HepG2 (cell line): ENCODE results near the gene NFILZ. TPM values are rescaled to one million over a fixed set of nuclear protein-coding genes. Genes with fewer than 3 reads are reported as not detected.

ENCODE experiments used
- ASH2L ChIP-seq: fragments of 300-600, 200-600 bp; sonication (generic); IDR thresholded peaks from 2 replicates; pipeline ENCODE4 v1.7.0; 2017; ENCODE audit warnings: low read depth, mild to moderate bottlenecking, moderate library complexity, mixed read lengths, low read length; ENCODE audit not compliant: insufficient read length
- ATRX ChIP-seq: sonication (generic); formaldehyde crosslinking; IDR thresholded peaks from 2 replicates; pipeline ENCODE4 v1.4.0; 2020; ENCODE audit warnings: missing genetic modification reagents, borderline replicate concordance
- BATF2 ChIP-seq: sonication (generic); formaldehyde crosslinking; IDR thresholded peaks from 2 replicates; pipeline ENCODE4 v1.8.0; 2022; ENCODE audit warnings: mild to moderate bottlenecking, missing genetic modification reagents, moderate library complexity
- ELF3 ChIP-seq: IDR thresholded peaks from 2 replicates; pipeline ENCODE4 v1.6.1; 2016; ENCODE audit warnings: missing genetic modification reagents, missing compliant biosample characterization
- FOXM1 ChIP-seq: sonication (generic); formaldehyde crosslinking; IDR thresholded peaks from 2 replicates; pipeline ENCODE4 v1.5.0; 2020; ENCODE audit warnings: missing genetic modification reagents
- JUND ChIP-seq: sonication (generic); formaldehyde crosslinking; IDR thresholded peaks from 2 replicates; pipeline ENCODE4 v1.8.0; 2022; ENCODE audit warnings: mild to moderate bottlenecking, missing genetic modification reagents
- KLF9 ChIP-seq: IDR thresholded peaks from 2 replicates; pipeline ENCODE4 v1.6.1; 2016; ENCODE audit warnings: low read depth
- MYNN ChIP-seq: sonication (generic); formaldehyde crosslinking; IDR thresholded peaks from 2 replicates; pipeline ENCODE4 v1.4.0; 2020; ENCODE audit warnings: mild to moderate bottlenecking, low read depth, missing genetic modification reagents
- NFYC ChIP-seq: IDR thresholded peaks from 2 replicates; pipeline ENCODE4 v1.6.1; 2016; ENCODE audit warnings: missing genetic modification reagents, missing compliant biosample characterization
- PHF8 ChIP-seq: sonication (generic); formaldehyde crosslinking; IDR thresholded peaks from 2 replicates; pipeline ENCODE4 v1.5.0; 2020; ENCODE audit warnings: missing genetic modification reagents
- SPEN ChIP-seq: sonication (generic); formaldehyde crosslinking; IDR thresholded peaks from 2 replicates; pipeline ENCODE4 v1.5.1; 2020; ENCODE audit warnings: low read depth, mild to moderate bottlenecking, missing genetic modification reagents
- TAF1 ChIP-seq: sonication (generic); formaldehyde crosslinking; IDR thresholded peaks from 2 replicates; pipeline ENCODE4 v1.4.0; 2020; ENCODE audit warnings: missing genetic modification reagents
- ZNF34 ChIP-seq: sonication (generic); formaldehyde crosslinking; IDR thresholded peaks from 2 replicates; pipeline ENCODE4 v1.4.0; 2020; ENCODE audit warnings: mild to moderate bottlenecking, missing genetic modification reagents, borderline replicate concordance
- ZNF446 ChIP-seq: sonication (generic); formaldehyde crosslinking; IDR thresholded peaks from 2 replicates; pipeline ENCODE4 v1.5.0; 2020; ENCODE audit warnings: mild to moderate bottlenecking, missing genetic modification reagents
- ZNF589 ChIP-seq: sonication (generic); formaldehyde crosslinking; conservative IDR thresholded peaks from 2 replicates; pipeline ENCODE4 v1.8.0; 2022; ENCODE audit warnings: mild to moderate bottlenecking, moderate library complexity, missing genetic modification reagents
- ZNF614 ChIP-seq: IDR thresholded peaks from 2 replicates; pipeline ENCODE4 v1.6.1; 2018; ENCODE audit warnings: missing biosample characterization, missing genetic modification reagents, inconsistent platforms, borderline replicate concordance
- ZNF619 ChIP-seq: sonication (generic); formaldehyde crosslinking; IDR thresholded peaks from 2 replicates; pipeline ENCODE4 v1.4.0; 2020; ENCODE audit warnings: mild to moderate bottlenecking, missing genetic modification reagents
- ZNF770 ChIP-seq: sonication (generic); formaldehyde crosslinking; IDR thresholded peaks from 2 replicates; pipeline ENCODE4 v1.5.0; 2020; ENCODE audit warnings: mild to moderate bottlenecking, missing genetic modification reagents
- ZNF792 ChIP-seq: IDR thresholded peaks from 2 replicates; pipeline ENCODE4 v1.6.1; 2016
- polyA plus RNA-seq, 8 experiments: library from polyadenylated mRNA; depleted of rRNA in 3 of 8; stranded (reverse) in 7 of 8; unstranded in 1 of 8; fragments of >200 nt; fragmentation: Illumina TruSeq in 4 of 8; extraction: Trizol in 4 of 8; gene quantifications; 2 replicates each; pipeline versions ENCODE4 v1.2.1 to v1.2.3, GENCODE V29; 2011 to 2016; ENCODE audit warnings: low read depth in 4 of 8, missing spikeins in 1 of 8, mixed read lengths in 1 of 8; ENCODE audit not compliant: insufficient read depth in 1 of 8
- total RNA-seq, 5 experiments: library from RNA; depleted of rRNA; stranded (reverse); fragments of >200 nt; fragmentation: Illumina TruSeq; extraction: Trizol; gene quantifications; 2 replicates each; pipeline ENCODE4 v1.2.3, GENCODE V29; 2016; ENCODE audit warnings: low read depth in 1 of 5
- TF ChIP-seq, protein P1 (sequence below): sonication (generic); formaldehyde crosslinking; IDR thresholded peaks from 2 replicates; pipeline ENCODE4 v1.5.0; 2020; ENCODE audit warnings: missing genetic modification reagents
- TF ChIP-seq, protein P2 (sequence below): sonication (generic); formaldehyde crosslinking; IDR thresholded peaks from 2 replicates; pipeline ENCODE4 v1.4.0; 2020; ENCODE audit warnings: missing genetic modification reagents, borderline replicate concordance
- TF ChIP-seq, protein P3 (sequence below): IDR thresholded peaks from 2 replicates; pipeline ENCODE4 v1.6.1; 2016; ENCODE audit warnings: missing genetic modification reagents, missing compliant biosample characterization

Gene NFILZ
- total and polyA plus RNA-seq, 2 of the 13 experiments (the other 11 are each of a cell fraction or from before 2014, with no cell fraction given): not detected

GRCh38 chr19:8631425-8631819, 989 bp downstream of the NFILZ start (continued):
- TF ChIP-seq SPEN (CRISPR knock-in tag) (peak; percentile 33), FOXM1 (CRISPR knock-in tag) (no peak), KLF9 (CRISPR knock-in tag) (no peak), ZNF589 (no peak), ZNF446 (no peak), MYNN (CRISPR knock-in tag) (no peak), ZNF619 (CRISPR knock-in tag) (0 out of 2 replicates have a peak, but pooled peaks have one; percentile 36), ZNF792 (CRISPR knock-in tag) (peak; percentile 42; the same call in 1 of the 2 replicates), TAF1 (peak; percentile 26; the same call in 1 of the 2 replicates), PHF8 (CRISPR knock-in tag) (no peak; the same call in 1 of the 2 replicates), ZNF34 (CRISPR knock-in tag) (no peak), ATRX (no peak), JUND (peak; percentile 83; the same call in 1 of the 2 replicates), ASH2L (no peak), NFYC (CRISPR knock-in tag) (peak; percentile 43), ZNF770 (CRISPR knock-in tag) (peak; percentile 97), BATF2 (no peak), ELF3 (CRISPR knock-in tag) (peak; percentile 60; the same call in 1 of the 2 replicates), ZNF614 (CRISPR knock-in tag) (peak; percentile 50; the same call in 1 of the 2 replicates)
- TF ChIP-seq, protein P1, sequence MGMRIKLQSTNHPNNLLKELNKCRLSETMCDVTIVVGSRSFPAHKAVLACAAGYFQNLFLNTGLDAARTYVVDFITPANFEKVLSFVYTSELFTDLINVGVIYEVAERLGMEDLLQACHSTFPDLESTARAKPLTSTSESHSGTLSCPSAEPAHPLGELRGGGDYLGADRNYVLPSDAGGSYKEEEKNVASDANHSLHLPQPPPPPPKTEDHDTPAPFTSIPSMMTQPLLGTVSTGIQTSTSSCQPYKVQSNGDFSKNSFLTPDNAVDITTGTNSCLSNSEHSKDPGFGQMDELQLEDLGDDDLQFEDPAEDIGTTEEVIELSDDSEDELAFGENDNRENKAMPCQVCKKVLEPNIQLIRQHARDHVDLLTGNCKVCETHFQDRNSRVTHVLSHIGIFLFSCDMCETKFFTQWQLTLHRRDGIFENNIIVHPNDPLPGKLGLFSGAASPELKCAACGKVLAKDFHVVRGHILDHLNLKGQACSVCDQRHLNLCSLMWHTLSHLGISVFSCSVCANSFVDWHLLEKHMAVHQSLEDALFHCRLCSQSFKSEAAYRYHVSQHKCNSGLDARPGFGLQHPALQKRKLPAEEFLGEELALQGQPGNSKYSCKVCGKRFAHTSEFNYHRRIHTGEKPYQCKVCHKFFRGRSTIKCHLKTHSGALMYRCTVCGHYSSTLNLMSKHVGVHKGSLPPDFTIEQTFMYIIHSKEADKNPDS (CRISPR knock-in tag): 0 out of 2 replicates have a peak, but pooled peaks have one; percentile 46
- TF ChIP-seq, protein P2, sequence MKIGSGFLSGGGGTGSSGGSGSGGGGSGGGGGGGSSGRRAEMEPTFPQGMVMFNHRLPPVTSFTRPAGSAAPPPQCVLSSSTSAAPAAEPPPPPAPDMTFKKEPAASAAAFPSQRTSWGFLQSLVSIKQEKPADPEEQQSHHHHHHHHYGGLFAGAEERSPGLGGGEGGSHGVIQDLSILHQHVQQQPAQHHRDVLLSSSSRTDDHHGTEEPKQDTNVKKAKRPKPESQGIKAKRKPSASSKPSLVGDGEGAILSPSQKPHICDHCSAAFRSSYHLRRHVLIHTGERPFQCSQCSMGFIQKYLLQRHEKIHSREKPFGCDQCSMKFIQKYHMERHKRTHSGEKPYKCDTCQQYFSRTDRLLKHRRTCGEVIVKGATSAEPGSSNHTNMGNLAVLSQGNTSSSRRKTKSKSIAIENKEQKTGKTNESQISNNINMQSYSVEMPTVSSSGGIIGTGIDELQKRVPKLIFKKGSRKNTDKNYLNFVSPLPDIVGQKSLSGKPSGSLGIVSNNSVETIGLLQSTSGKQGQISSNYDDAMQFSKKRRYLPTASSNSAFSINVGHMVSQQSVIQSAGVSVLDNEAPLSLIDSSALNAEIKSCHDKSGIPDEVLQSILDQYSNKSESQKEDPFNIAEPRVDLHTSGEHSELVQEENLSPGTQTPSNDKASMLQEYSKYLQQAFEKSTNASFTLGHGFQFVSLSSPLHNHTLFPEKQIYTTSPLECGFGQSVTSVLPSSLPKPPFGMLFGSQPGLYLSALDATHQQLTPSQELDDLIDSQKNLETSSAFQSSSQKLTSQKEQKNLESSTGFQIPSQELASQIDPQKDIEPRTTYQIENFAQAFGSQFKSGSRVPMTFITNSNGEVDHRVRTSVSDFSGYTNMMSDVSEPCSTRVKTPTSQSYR: peak; percentile 41; the same call in 1 of the 2 replicates
- TF ChIP-seq, protein P3, sequence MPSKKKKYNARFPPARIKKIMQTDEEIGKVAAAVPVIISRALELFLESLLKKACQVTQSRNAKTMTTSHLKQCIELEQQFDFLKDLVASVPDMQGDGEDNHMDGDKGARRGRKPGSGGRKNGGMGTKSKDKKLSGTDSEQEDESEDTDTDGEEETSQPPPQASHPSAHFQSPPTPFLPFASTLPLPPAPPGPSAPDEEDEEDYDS (CRISPR knock-in tag): no peak; the same call in 1 of the 2 replicates
